Adrenal gland (tissue), 5 donors: Measurements from ENCODE around the gene TEKTIP1.

Source experiments
- CTCF ChIP-seq, 6 experiments: fragments of 450-650 bp in 4 of 6; fragments of 200-600 bp in 2 of 6; sonication (generic) in 1 of 6; IDR thresholded peaks; 1 replicate in 5 of 6; 2 replicates in 1 of 6; pipeline versions ENCODE4 v1.5.1 to v1.8.0; 2016 to 2021; ENCODE audit warnings: antibody characterized with exemption in 6 of 6, mild to moderate bottlenecking in 2 of 6, moderate library complexity in 1 of 6
- POLR2A ChIP-seq, 2 donors: fragments of 450-650 bp; IDR thresholded peaks; one replicate each; pipeline ENCODE4 v1.6.1; 2017; ENCODE audit warnings: antibody characterized with exemption in 2 of 2, mild to moderate bottlenecking in 2 of 2, moderate library complexity in 1 of 2
- donor health status: DM: no; HTN: no; CAD: no.

DNA sequence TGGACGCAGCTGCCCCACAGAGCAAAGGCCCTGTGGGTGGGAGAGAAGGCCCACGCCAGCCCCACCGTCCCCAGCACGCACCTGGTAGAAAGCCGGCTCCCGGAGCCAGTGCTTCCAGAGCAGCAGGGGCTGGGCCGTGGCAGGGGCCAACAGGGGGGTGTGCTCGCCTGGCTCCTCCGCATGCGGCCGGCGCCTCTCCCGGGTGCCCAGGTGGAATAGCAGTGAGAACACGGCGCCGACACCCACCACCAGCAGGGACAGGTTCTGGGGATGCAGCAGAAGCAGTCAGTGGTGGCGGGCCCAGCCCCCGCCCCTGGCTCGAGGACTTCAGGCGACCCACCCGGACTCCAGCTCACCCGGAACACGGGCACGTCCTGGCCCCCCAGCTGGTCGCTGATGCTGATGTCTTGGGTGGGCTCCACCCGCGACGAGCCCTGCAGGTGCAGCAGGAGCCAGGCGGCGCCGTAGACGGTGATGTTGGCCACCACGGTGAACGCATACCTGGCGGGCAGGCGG, 8.9 kb downstream of the TEKTIP1 start:
- TF ChIP-seq CTCF (IDR thresholded peaks at IDR 0.05) (no peak), POLR2A (IDR thresholded peaks at IDR 0.05) (no peak)
